ENCODE measurements around the gene PLXDC2.
A peak's percentile ranks its signal among the peaks of the same experiment; 100 is the strongest.

The PLXDC2 gene

GRCh38 chr10:19961076-19962053 is 145.1 kb downstream of the PLXDC2 start:
- Mint-ChIP-seq H3K4me3 (no peak overlapping the region), H3K9me3 (no peaks in the 10 kb centered on the region), H3K36me3 (ENCODE audit: low read depth) (no peaks in the 10 kb centered on the region), H3K27ac (peak overlapping the region in 1 of 3 experiments; percentile 57), H3K27me3 (ENCODE audit: low read depth) (no peaks in the 10 kb centered on the region), H3K4me1 (peaks cover 40% of the 10 kb centered on the region)
- no peak for TF ChIP-seq CTCF (IDR thresholded peaks at IDR 0.05; ENCODE audit: unreplicated experiment in 3 of 3)

- H3K36me3 Mint-ChIP-seq (ENCODE audit: low read depth) = no peaks in the 10 kb centered on the region
- H3K27me3 Mint-ChIP-seq (ENCODE audit: low read depth) = no peaks in the 10 kb centered on the region
- no peak for TF ChIP-seq CTCF (IDR thresholded peaks at IDR 0.05; ENCODE audit: unreplicated experiment in 3 of 3)
- peaks cover 37% of the 10 kb centered on the region for H3K4me1 Mint-ChIP-seq
- peak overlapping the region in 1 of 3 experiments; percentile 26 for H3K27ac Mint-ChIP-seq
- no peak overlapping the region for H3K4me3 Mint-ChIP-seq
- no peaks in the 10 kb centered on the region for H3K9me3 Mint-ChIP-seq
Observed at GRCh38 chr10:19964625-19965024, 148.4 kb downstream of the PLXDC2 start.

GRCh38 chr10:19966751-19967150 is 150.5 kb downstream of the PLXDC2 start:
- Mint-ChIP-seq H3K36me3 (ENCODE audit: low read depth) (no peaks in the 10 kb centered on the region), H3K27me3 (ENCODE audit: low read depth) (no peaks in the 10 kb centered on the region)

DNA sequence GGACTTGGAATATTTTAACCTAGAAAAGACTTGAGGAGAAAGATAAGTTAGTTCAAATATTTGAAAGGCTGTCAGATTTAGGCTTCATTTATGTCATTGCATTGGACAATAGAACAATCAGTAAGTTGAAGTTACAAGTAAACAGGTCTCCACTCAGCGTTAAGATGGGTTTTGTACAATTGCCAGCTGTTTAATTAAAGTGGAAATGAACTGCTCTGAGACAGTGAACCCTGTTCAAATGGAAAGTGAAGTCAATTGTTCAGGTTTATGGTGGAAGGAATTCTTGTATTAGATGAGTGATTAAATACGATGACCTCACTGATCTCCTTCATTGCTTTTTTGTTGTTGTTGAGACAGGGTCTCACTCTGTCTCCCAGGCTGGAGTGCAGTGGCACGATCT is 151.7 kb downstream of the PLXDC2 start:
- no peaks in the 10 kb centered on the region for H3K9me3 Mint-ChIP-seq
- TF ChIP-seq CTCF (IDR thresholded peaks at IDR 0.05; ENCODE audit: unreplicated experiment in 3 of 3) = no peak
- H3K36me3 Mint-ChIP-seq (ENCODE audit: low read depth) = no peaks in the 10 kb centered on the region
- H3K27ac Mint-ChIP-seq = peak overlapping the region in 2 of 3 experiments; percentile 30 to 36
- H3K4me3 Mint-ChIP-seq = no peak overlapping the region
- peaks cover 49% of the 10 kb centered on the region for H3K4me1 Mint-ChIP-seq
- H3K27me3 Mint-ChIP-seq (ENCODE audit: low read depth) = no peaks in the 10 kb centered on the region

More at GRCh38 chr10:19966751-19967150, 150.5 kb downstream of the PLXDC2 start:
- TF ChIP-seq CTCF (IDR thresholded peaks at IDR 0.05; ENCODE audit: unreplicated experiment in 3 of 3) = no peak
- H3K4me3 Mint-ChIP-seq = no peak overlapping the region
- peak overlapping the region; percentile 22 to 51 (median 36) for H3K27ac Mint-ChIP-seq
- H3K4me1 Mint-ChIP-seq = peaks cover 42% of the 10 kb centered on the region
- H3K9me3 Mint-ChIP-seq = no peaks in the 10 kb centered on the region

- no peaks in the 10 kb centered on the region for H3K9me3 Mint-ChIP-seq
- H3K4me3 Mint-ChIP-seq = no peak overlapping the region
- no peak for TF ChIP-seq CTCF (IDR thresholded peaks at IDR 0.05; ENCODE audit: unreplicated experiment in 3 of 3)
- H3K36me3 Mint-ChIP-seq (ENCODE audit: low read depth) = no peaks in the 10 kb centered on the region
- H3K27ac Mint-ChIP-seq = no peak overlapping the region
- H3K4me1 Mint-ChIP-seq = peaks cover 49% of the 10 kb centered on the region
- no peaks in the 10 kb centered on the region for H3K27me3 Mint-ChIP-seq (ENCODE audit: low read depth)
Observed at GRCh38 chr10:19968745-19969144, 152.5 kb downstream of the PLXDC2 start.
